ENCODE measurements around the gene TTN.
"Not testable (repeated sequence)": the region's sequence is repeated elsewhere in the genome, so short reads cannot be mapped to it uniquely, and the experiment has no call there.

TTN gene

GRCh38 chr2:178525460-178525859 is 281.8 kb downstream of the TTN start:
- DNase-seq, result not testable (repeated sequence)

GRCh38 chr2:178525010-178525409 is 282.2 kb downstream of the TTN start:
- not testable (repeated sequence) for DNase-seq

DNA sequence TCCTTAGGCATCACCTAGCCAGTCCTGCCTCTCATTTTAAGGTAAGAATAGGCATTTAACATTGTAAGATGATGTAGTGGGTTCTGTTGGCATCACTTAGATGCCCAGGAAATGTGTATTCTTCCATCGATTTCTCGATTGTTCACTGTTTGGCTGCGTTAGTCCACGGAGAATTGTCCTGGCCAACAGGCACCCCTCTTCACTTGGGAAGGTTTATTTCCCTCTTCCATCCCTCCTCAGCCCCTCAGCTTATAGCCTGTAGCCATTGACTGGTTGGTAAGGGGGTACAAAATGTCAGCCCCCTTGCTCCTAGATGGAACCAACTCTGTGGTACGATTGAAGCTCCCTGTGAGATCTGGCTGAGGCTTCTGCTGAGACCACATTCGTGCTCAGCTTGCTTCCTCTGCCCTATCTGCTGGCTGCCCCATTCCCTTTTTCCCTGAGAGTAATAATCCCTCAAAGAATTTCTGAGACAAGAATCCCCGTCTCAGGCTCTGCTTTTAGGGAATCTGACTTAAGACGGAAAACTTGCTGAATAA is 283.6 kb downstream of the TTN start:
- DNase-seq, result no peak

- DNase-seq, result peak; percentile 43 to 62
Measured at GRCh38 chr2:178522950-178523595, 284.1 kb downstream of the TTN start.

DNA sequence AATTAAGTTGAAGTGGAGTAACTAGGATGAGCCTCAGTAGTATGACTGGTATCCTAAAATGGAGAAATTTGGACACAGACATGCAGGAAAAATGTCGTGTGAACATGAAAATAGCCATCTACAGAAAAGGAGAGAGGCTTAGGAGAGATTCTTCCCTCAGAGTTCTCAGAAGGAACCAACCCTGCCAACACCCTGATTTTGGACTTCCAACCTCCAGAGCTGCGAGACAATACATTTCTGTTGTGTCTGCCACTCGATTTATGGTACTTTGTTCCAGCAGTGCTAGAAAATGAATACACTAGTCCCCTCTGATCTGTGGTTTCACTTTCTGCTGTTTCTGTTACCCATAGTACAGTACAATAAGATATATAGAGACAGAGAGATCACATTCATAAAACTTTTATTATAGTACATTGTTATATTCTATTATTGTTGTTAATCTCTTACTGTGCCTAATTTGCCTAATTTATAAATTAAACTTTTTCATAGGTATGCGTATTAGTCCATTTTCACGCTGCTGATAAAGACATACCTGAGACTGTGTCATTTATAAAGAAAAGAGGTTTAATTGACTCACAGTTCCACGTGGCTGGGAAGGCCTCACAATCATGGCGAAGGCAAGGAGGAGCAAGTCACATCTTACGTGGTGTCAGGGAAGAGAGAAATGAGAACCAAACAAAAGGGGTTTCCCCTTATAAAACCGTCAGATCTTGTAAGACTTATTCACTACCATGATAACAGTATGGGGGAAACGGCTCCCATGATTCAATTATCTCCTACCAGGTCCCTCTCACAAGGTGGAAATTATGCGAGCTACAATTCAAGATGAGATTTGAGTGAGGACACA is 285.7 kb downstream of the TTN start:
- DNase-seq, result no peak

GRCh38 chr2:178517496-178517895 is 289.7 kb downstream of the TTN start:
- DNase-seq, result no peak

DNA sequence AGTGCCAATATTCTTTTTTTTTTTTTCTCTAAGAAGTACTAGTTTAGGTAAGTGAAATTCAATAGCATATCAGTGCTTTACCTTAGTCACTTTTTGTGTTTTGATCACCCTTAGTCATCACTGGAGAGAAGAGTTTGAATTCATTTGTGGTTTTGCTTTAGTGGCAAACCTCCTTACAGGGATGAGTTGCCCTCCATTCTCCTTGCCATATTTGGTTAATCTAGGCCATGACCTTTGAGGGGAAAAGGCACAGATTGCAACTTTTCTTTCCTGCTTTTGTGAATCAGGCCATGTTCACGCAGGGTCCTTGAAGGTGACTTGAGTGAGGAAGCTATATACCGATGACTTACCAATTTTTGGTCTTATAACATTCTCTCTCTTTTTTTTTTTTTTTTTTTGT is 292.6 kb downstream of the TTN start:
- no peak for DNase-seq

- no peak for DNase-seq
Measured at GRCh38 chr2:178513876-178514275, 293.3 kb downstream of the TTN start.

GRCh38 chr2:178512484-178512883 is 294.7 kb downstream of the TTN start:
- no peak for DNase-seq

- no peak for DNase-seq
Measured at GRCh38 chr2:178510384-178510783, 296.8 kb downstream of the TTN start.

DNA sequence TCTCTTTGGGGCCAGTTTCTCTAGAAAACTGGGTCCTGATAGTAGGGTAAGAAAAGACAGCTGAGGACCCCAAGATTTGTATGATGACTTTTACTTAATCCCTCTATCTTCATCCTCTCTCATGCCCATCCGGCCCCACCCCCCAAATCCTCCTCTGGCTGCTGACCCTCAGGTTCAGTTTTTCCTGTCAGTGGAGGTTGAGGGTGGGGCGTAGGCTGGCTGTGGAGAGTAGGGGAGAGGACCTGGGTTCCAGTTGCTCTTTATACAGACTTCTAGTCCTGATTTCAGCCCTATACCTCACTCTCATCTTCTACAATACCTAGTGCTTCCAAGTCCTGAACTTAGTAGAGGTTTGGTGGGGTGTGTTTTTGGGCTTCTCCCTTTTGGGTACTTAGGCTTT is 298.6 kb downstream of the TTN start:
- DNase-seq, result no peak

- DNase-seq, result no peak
Measured at GRCh38 chr2:178506949-178507348, 300.3 kb downstream of the TTN start.

GRCh38 chr2:178506524-178506923 is 300.7 kb downstream of the TTN start:
- no peak for DNase-seq

- DNase-seq, result no peak
Measured at GRCh38 chr2:178506101-178506500, 301.1 kb downstream of the TTN start.

- no peak for DNase-seq
Measured at GRCh38 chr2:178502751-178503150, 304.5 kb downstream of the TTN start.

DNA sequence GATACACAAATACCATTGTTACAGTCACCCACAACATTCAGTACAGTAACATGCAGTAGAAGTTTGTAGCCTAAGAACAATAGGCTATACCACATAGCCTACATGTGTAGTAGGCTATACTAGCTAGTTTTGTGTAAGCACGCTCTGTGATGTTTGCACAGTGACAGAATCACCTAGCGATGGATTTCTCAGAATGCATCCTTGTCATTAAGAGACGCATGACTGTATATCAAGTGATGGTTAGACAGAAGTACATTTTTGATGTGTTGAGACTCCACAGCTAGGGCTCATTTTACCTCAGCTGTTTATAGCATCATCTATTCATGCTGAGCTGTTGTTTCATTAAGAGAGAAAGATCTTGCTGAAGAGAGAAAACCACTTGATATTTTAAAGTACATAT is 307.6 kb downstream of the TTN start:
- no peak for DNase-seq

DNA sequence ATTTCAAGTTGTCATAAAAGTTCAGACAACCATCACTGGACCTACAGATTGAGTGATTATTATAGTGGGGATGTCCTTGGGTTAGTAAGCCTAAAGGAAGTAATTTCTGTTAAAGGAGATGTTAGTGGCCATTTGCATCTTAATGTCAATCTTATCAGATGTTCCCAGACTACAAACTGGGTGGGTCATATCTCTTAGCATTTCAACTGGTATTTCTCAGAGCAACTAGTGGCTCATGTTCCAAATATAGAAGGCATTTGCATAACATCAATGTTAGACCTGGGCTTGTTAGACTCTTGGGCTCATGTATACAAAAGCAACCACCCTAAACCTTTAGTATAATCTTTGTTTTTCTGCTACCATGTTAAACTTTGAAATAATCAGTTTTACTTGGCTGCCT is 309.1 kb downstream of the TTN start:
- no peak for DNase-seq

DNA sequence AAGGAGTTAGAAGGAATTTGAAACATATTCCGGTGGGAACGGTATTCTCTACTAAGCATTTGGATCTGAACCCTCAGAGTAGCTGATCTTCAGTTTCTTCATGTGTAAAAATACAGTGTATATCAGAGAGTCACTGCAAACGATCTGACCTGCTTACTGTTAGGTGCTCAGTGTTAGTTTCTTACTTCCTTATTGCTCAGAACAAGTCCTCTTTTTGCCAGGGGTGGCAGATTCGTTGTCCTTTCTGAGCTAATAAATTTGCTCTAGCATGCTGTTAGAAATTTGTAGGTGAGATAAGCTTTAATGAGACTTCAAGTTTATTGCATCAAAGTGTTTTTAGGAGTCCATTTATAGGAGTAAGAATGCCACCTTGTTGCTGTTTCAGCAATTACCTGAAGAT is 311.2 kb downstream of the TTN start:
- DNase-seq, result no peak

- DNase-seq, result no peak
Measured at GRCh38 chr2:178491612-178492011, 315.6 kb downstream of the TTN start.

DNA sequence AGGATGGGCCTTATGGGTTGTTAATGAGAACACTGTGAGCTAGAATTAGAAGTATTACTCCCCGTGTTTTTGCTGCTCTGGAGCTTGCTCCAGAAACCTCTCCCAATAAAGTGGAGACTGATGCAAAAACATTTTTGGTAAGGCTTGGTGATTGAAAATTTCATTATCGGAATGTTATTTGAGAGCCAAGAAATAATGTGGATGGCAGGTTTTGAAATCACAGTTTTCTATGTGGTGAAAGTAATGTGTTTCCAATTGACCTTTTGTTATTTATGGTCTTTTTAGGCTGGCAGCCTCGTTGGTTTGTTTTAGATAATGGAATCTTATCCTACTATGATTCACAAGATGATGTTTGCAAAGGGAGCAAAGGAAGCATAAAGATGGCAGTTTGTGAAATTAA is 321.9 kb downstream of the TTN start:
- no peak for DNase-seq

DNA sequence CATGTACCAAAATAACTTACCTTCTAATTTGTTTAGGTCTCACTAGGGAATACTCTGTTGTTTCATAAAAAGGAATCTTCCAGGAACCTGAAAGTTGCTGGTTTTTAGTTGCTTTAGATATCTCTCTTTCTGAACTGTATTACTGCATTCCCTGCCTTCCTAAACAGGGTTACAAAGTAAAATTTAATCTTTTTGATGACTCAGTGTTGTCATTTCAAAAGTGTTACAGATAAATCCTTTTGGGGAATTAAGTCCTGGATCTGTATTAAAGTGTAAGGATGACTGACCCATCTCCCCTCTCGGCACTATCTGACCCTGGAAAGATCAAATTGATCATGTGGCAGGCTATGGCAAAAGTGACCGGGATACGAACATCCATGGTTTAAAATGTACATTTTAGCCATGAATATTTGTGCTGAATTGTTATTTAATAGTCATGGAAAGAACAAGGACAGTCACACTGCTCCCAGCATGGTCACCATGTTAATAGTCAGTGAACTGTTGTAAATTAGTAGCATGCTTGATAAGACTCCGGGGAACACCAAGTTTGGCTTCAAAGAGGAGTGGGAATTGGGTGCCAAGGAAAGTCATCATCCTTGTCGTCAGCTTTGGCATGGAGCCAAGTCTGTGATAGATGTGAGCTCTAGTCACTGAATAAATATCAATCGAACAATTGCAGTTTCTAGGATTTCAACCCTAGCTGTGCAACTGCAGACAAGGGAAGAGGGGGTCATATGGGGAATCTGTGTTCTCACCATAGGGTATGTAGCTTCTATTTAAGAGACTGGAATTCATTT is 322.8 kb downstream of the TTN start:
- peak in 1 of 2 donors; percentile 17 for DNase-seq

- DNase-seq, result no peak
Measured at GRCh38 chr2:178482437-178482836, 324.8 kb downstream of the TTN start.
